ENCODE results near the gene SMIM11.
"Not testable (repeated sequence)": the region's sequence is repeated elsewhere in the genome, so short reads cannot be mapped to it uniquely, and the experiment has no call there.

SMIM11 gene

DNA sequence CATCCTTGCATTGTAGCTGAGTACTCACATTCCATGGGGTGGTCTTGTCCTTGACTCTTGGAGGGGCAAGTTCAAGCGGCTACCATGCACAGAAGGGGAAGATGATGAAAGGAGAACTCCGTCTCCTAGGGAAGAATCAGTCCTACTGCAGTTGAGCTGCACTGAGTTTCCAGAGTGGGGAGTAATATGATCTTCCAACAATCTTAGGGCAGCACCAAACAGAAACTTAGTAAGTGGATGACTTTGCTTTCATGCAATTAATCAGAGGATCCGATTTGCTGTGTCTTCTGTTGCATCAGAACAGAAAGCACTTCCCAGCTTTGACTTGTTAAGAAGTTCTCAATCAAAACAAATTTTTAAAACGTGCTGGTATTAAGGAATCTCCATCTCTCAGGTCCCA lies 48.5 kb downstream of the SMIM11 start, which contains the start of gene SMIM34:
Gene SMIM34 (minus strand): TSS at position 147 of the 400 bp plus-strand sequence. CDS start 112 bp downstream, at position 35.
- not testable (repeated sequence) for DNase-seq (ENCODE audit: low read depth)

DNA sequence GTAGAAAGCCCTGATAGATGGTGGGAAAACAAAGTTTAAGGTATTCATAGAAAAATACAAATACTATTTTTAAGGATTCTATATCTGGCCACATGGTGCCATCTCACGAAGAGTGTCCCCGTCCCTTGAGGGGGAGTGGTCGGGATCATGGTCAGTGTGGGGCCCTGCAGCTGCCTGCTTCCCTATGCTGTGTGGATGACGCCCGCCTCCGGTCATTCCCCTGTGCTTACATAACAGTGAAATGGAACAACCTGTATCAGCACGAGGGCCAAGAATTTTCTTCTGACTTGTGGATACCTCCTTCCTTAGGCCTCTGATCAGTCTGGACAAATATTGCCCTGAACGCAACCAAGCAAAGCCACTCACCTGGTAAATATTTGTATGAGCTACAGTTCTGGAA lies 52.0 kb downstream of the SMIM11 start:
- not testable (repeated sequence) for DNase-seq (ENCODE audit: low read depth)

DNA sequence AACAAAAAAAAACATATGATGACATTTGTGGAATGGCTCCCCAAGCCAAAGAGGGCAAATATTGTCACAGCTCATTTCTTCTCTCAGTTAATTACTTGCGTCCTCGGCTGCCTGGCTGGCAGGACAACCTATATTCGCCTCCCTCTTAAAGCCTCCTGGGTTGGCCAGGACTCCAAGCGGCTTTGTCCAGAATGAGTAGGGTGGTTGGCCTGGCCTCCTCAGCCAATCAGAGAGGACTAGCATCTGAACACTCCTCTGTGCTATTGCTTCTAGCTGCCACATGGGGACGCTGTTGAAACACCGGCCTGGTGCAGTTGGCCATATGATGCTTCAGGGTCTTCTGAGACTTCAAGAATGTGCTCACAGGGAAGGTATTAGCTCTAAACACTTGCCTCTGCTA lies 53.1 kb downstream of the SMIM11 start:
- DNase-seq (ENCODE audit: low read depth): not testable (repeated sequence)

GRCh38 chr21:34429710-34430109 lies 54.4 kb downstream of the SMIM11 start:
- not testable (repeated sequence) for DNase-seq (ENCODE audit: low read depth)

Data from HS-5 (cell line).